DND-41 (cell line): ENCODE data around the gene TM9SF4.

Experiments used
- ATAC-seq: fragments of 200-7000 bp; cut with Tn5 transposase; 3 replicates; pipeline ENCODE4 v1.9.1; 2021; ENCODE audit warnings: low read depth; ENCODE audit not compliant: insufficient read depth
- DNase-seq: peaks from one replicate; pipeline ENCODE4 v3.0.0-alpha.2; 2020
- H2AFZ ChIP-seq: 2 replicates; pipeline ENCODE4 v1.6.0; 2012; ENCODE audit warnings: low read depth, low read length
- H3K27ac ChIP-seq: 2 replicates; pipeline ENCODE4 v1.5.1; 2012; ENCODE audit warnings: low read length, inconsistent platforms
- H3K27me3 ChIP-seq: fragments of 200-600 bp; sonication (generic); 2 replicates; pipeline ENCODE4 v1.6.0; 2012; ENCODE audit warnings: low read length, mild to moderate bottlenecking, inconsistent platforms; ENCODE audit not compliant: insufficient read depth, poor library complexity
- H3K36me3 ChIP-seq: 2 replicates; pipeline ENCODE4 v1.5.1; 2012; ENCODE audit warnings: low read length, inconsistent platforms; ENCODE audit not compliant: insufficient read depth
- H3K4me1 ChIP-seq: 2 replicates; pipeline ENCODE4 v1.5.1; 2012; ENCODE audit warnings: mild to moderate bottlenecking, low read length; ENCODE audit not compliant: insufficient read depth
- H3K4me2 ChIP-seq: 2 replicates; pipeline ENCODE4 v1.6.0; 2012; ENCODE audit warnings: mild to moderate bottlenecking, moderate library complexity, low read length, inconsistent platforms; ENCODE audit not compliant: insufficient read depth
- H3K4me3 ChIP-seq, 2 experiments: fragments of 200-600 bp in 1 of 2; shearing (Covaris generic) in 1 of 2; 2 replicates each; pipeline ENCODE4 v1.5.1; 2012 to 2016; ENCODE audit warnings: inconsistent platforms in 2 of 2, low read length in 2 of 2, mild to moderate bottlenecking in 2 of 2, low read depth in 1 of 2, moderate library complexity in 1 of 2
- H3K79me2 ChIP-seq: 2 replicates; pipeline ENCODE4 v1.6.0; 2012; ENCODE audit warnings: low read length, inconsistent platforms; ENCODE audit not compliant: insufficient read depth
- H3K9ac ChIP-seq: 2 replicates; pipeline ENCODE4 v1.6.0; 2012; ENCODE audit warnings: low read depth, mild to moderate bottlenecking, inconsistent platforms, low read length, moderate library complexity
- H3K9me3 ChIP-seq: 2 replicates; pipeline ENCODE4 v1.5.1; 2012; ENCODE audit warnings: low read length, moderate library complexity, mild to moderate bottlenecking, inconsistent platforms; ENCODE audit not compliant: insufficient read depth, severe bottlenecking
- H4K20me1 ChIP-seq: 2 replicates; pipeline ENCODE4 v1.6.0; 2012; ENCODE audit warnings: low read length; ENCODE audit not compliant: insufficient read depth
- CTCF ChIP-seq: IDR thresholded peaks from 2 replicates; pipeline ENCODE4 v1.5.1; 2012; ENCODE audit warnings: borderline replicate concordance, low read length, moderate library complexity, mild to moderate bottlenecking; ENCODE audit not compliant: poor library complexity, severe bottlenecking; ENCODE audit errors: extremely low read depth
- EZH2 ChIP-seq: IDR thresholded peaks from 3 replicates; pipeline ENCODE4 v1.6.1; 2012; ENCODE audit warnings: borderline replicate concordance, low read depth, mild to moderate bottlenecking, moderate library complexity, low read length, inconsistent platforms; ENCODE audit not compliant: severe bottlenecking

The TM9SF4 gene

GRCh38 chr20:32124916-32125454 is 15.5 kb downstream of the TM9SF4 start:
- Histone ChIP-seq H2AFZ (no peak overlapping the region), H3K9me3 (peaks cover under 1% of the 10 kb centered on the region), H3K4me1 (no peaks in the 10 kb centered on the region), H3K79me2 (peaks cover 76% of the 10 kb centered on the region), H3K4me3 (no peak overlapping the region), H3K27ac (no peak overlapping the region), H3K9ac (no peak overlapping the region), H4K20me1 (peaks cover 47% of the 10 kb centered on the region; the same call in 1 of the 2 replicates), H3K36me3 (peaks cover 25% of the 10 kb centered on the region), H3K4me2 (no peak overlapping the region), H3K27me3 (no peaks in the 10 kb centered on the region)
- no peak for TF ChIP-seq EZH2
- ATAC-seq: no peak
- no peak for DNase-seq

- no peaks in the 10 kb centered on the region for H3K4me1 ChIP-seq
- H3K27ac ChIP-seq: no peak overlapping the region
- H3K79me2 ChIP-seq: peaks cover 76% of the 10 kb centered on the region
- H3K27me3 ChIP-seq: no peaks in the 10 kb centered on the region
- H4K20me1 ChIP-seq: peaks cover 52% of the 10 kb centered on the region; the same call in 1 of the 2 replicates
- DNase-seq (no peak), ATAC-seq (no peak)
- TF ChIP-seq CTCF: no peak
- TF ChIP-seq EZH2: no peak
- H3K4me3 ChIP-seq: no peak overlapping the region
- H3K4me2 ChIP-seq: no peak overlapping the region
- no peak overlapping the region for H2AFZ ChIP-seq
- no peaks in the 10 kb centered on the region for H3K9me3 ChIP-seq
- H3K9ac ChIP-seq: no peak overlapping the region
- peaks cover 25% of the 10 kb centered on the region for H3K36me3 ChIP-seq
Observed at GRCh38 chr20:32125506-32125905, 16.0 kb downstream of the TM9SF4 start.

- TF ChIP-seq EZH2: no peak
- no peak for TF ChIP-seq CTCF
- no peaks in the 10 kb centered on the region for H3K4me1 ChIP-seq
- ATAC-seq: no peak
- H2AFZ ChIP-seq: no peak overlapping the region
- no peak overlapping the region for H3K4me3 ChIP-seq
- DNase-seq: no peak
- H3K27me3 ChIP-seq: no peaks in the 10 kb centered on the region
- H4K20me1 ChIP-seq: peaks cover 65% of the 10 kb centered on the region
- no peak overlapping the region for H3K27ac ChIP-seq
- H3K4me2 ChIP-seq: no peak overlapping the region
- H3K9ac ChIP-seq: no peak overlapping the region
- peaks cover 25% of the 10 kb centered on the region for H3K36me3 ChIP-seq
- peaks cover 85% of the 10 kb centered on the region for H3K79me2 ChIP-seq
- H3K9me3 ChIP-seq: no peaks in the 10 kb centered on the region
Observed at GRCh38 chr20:32126919-32127318, 17.4 kb downstream of the TM9SF4 start.

GRCh38 chr20:32127347-32127746 is 17.8 kb downstream of the TM9SF4 start:
- TF ChIP-seq EZH2 (no peak), CTCF (no peak)
- no peaks in the 10 kb centered on the region for H3K4me1 ChIP-seq
- no peak for ATAC-seq
- no peak overlapping the region for H2AFZ ChIP-seq
- no peak overlapping the region for H3K4me2 ChIP-seq
- no peak for DNase-seq
- H3K27me3 ChIP-seq: no peaks in the 10 kb centered on the region
- H3K9ac ChIP-seq: no peak overlapping the region
- H3K79me2 ChIP-seq: peaks cover 89% of the 10 kb centered on the region
- H3K36me3 ChIP-seq: peaks cover 26% of the 10 kb centered on the region
- H3K4me3 ChIP-seq: no peak overlapping the region
- peaks cover 69% of the 10 kb centered on the region for H4K20me1 ChIP-seq
- H3K27ac ChIP-seq: no peak overlapping the region
- H3K9me3 ChIP-seq: no peaks in the 10 kb centered on the region
